ENCODE results near the gene NKAIN2. TPM values are rescaled to one million over a fixed set of nuclear protein-coding genes. Genes with fewer than 3 reads are reported as not detected.

Gene NKAIN2
- total RNA-seq, 1 donor from 2014 or later, result not detected

GRCh38 chr6:124854338-124854922 lies 1050.8 kb downstream of the NKAIN2 start:
- no peak overlapping the region for H3K4me3 ChIP-seq (ENCODE audit: low read depth, low read length)
- DNase-seq (ENCODE audit: low read depth), result no peak
- no peaks in the 10 kb centered on the region for H3K27me3 ChIP-seq (ENCODE audit: control insufficient read depth, insufficient read depth, low read length)
- H3K36me3 ChIP-seq (ENCODE audit: control insufficient read depth, insufficient read depth, low read length), result no peaks in the 10 kb centered on the region
- TF ChIP-seq CTCF (IDR thresholded peaks at IDR 0.05; ENCODE audit: insufficient read depth, low read length, poor library complexity, severe bottlenecking), result no peak

GRCh38 chr6:124857746-124858145 lies 1054.1 kb downstream of the NKAIN2 start:
- Histone ChIP-seq H3K4me3 (ENCODE audit: low read depth, low read length) (no peak overlapping the region), H3K36me3 (ENCODE audit: control insufficient read depth, insufficient read depth, low read length) (no peaks in the 10 kb centered on the region), H3K27me3 (ENCODE audit: control insufficient read depth, insufficient read depth, low read length) (no peaks in the 10 kb centered on the region)
- TF ChIP-seq CTCF (IDR thresholded peaks at IDR 0.05; ENCODE audit: insufficient read depth, low read length, poor library complexity, severe bottlenecking), result no peak
- no peak for DNase-seq (ENCODE audit: low read depth)

DNA sequence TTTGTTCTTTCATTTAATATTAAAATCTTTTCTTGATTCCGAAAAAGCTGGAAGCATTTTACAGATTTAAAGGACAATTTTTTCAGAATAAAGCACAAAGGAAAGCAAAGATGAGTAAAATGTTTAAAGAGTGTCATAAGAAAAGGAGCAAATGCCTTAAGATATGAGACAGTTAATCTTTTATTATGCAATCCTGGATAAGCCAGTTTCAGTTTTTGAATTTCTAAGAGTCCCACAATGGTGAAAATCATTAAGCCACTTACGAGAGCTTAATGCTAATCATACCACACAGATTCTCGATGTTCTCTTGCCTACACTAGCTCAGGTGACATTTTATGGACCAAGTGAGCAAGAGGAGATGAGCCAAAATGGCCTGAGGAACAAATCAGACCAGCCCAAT lies 1054.9 kb downstream of the NKAIN2 start:
- H3K27me3 ChIP-seq (ENCODE audit: control insufficient read depth, insufficient read depth, low read length), result no peaks in the 10 kb centered on the region
- no peaks in the 10 kb centered on the region for H3K36me3 ChIP-seq (ENCODE audit: control insufficient read depth, insufficient read depth, low read length)
- TF ChIP-seq CTCF (IDR thresholded peaks at IDR 0.05; ENCODE audit: insufficient read depth, low read length, poor library complexity, severe bottlenecking), result no peak
- no peak for DNase-seq (ENCODE audit: low read depth)
- no peak overlapping the region for H3K4me3 ChIP-seq (ENCODE audit: low read depth, low read length)

GRCh38 chr6:124859366-124859765 lies 1055.7 kb downstream of the NKAIN2 start:
- no peak for TF ChIP-seq CTCF (IDR thresholded peaks at IDR 0.05; ENCODE audit: insufficient read depth, low read length, poor library complexity, severe bottlenecking)
- no peak overlapping the region for H3K4me3 ChIP-seq (ENCODE audit: low read depth, low read length)
- no peaks in the 10 kb centered on the region for H3K36me3 ChIP-seq (ENCODE audit: control insufficient read depth, insufficient read depth, low read length)
- DNase-seq (ENCODE audit: low read depth), result no peak
- no peaks in the 10 kb centered on the region for H3K27me3 ChIP-seq (ENCODE audit: control insufficient read depth, insufficient read depth, low read length)

DNA sequence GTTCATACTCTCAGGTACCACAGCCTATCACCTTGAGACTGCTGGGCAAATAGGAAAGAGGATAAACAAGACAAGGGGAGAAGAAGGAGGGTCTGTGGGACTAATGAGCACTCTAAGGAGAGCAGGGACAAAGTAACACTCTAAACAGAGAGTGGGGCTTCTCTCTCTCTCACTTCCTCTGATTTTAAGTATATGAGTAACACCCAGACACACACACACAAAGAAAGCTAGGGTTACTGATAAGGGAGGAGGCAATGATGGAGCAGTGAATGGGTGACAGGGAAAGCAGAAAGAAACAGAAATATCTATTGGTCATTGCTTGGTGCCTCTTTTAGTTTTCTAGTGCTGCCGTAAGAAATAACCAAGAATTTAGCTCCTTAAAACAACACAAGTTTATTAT lies 1062.4 kb downstream of the NKAIN2 start:
- no peak for TF ChIP-seq CTCF (IDR thresholded peaks at IDR 0.05; ENCODE audit: insufficient read depth, low read length, poor library complexity, severe bottlenecking)
- H3K4me3 ChIP-seq (ENCODE audit: low read depth, low read length), result no peak overlapping the region
- no peaks in the 10 kb centered on the region for H3K36me3 ChIP-seq (ENCODE audit: control insufficient read depth, insufficient read depth, low read length)
- DNase-seq (ENCODE audit: low read depth), result no peak
- no peaks in the 10 kb centered on the region for H3K27me3 ChIP-seq (ENCODE audit: control insufficient read depth, insufficient read depth, low read length)

DNA sequence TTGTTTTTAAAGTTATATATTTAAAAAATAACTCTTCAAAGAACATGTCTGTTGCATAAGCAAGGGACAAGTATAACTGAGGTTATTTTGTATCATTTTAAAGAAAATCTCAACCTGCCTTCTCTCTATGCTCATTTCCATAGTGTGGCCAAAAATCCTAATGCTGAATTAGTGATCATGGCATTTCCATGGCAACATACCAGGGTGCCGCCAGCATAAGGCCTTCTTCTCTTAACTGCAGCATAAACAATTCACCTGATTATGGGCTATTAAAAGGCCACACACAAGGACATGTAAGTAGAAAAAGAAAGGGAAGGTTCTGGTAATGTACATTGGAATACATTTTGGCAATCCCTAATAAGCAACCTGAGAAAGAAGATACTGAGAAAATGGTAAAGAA lies 1063.5 kb downstream of the NKAIN2 start:
- DNase-seq (ENCODE audit: low read depth), result no peak
- TF ChIP-seq CTCF (IDR thresholded peaks at IDR 0.05; ENCODE audit: insufficient read depth, low read length, poor library complexity, severe bottlenecking), result no peak
- Histone ChIP-seq H3K36me3 (ENCODE audit: control insufficient read depth, insufficient read depth, low read length) (no peaks in the 10 kb centered on the region), H3K4me3 (ENCODE audit: low read depth, low read length) (no peak overlapping the region), H3K27me3 (ENCODE audit: control insufficient read depth, insufficient read depth, low read length) (no peaks in the 10 kb centered on the region)

Data from kidney epithelial cell (primary cell).